HL-60/S4 treated with retinoic acid at 250 ng/mL for 4 days and 3 days (cell line): ENCODE data around the gene AADACL4.
"Not testable (repeated sequence)": the region's sequence is repeated elsewhere in the genome, so short reads cannot be mapped to it uniquely, and the experiment has no call there.

Experiments used
- in situ Hi-C: fragments of 300-500 bp; cut with MboI; formaldehyde crosslinking; loops from 2 replicates; pipeline ENCODE4 v1.7.0; 2022; ENCODE audit warnings: low sequenced_read_pairs

AADACL4 gene

GRCh38 chr1:12706061-12706460 lies 62.2 kb downstream of the AADACL4 start:
- in situ Hi-C loops = no loop called here

GRCh38 chr1:12708396-12709090 lies 64.7 kb downstream of the AADACL4 start:
- in situ Hi-C loops = no loop called here

GRCh38 chr1:12709091-12709491 lies 65.2 kb downstream of the AADACL4 start:
- in situ Hi-C loops = no loop called here

GRCh38 chr1:12709696-12710095 lies 65.8 kb downstream of the AADACL4 start:
- in situ Hi-C loops = no loop called here

GRCh38 chr1:12711536-12711935 lies 67.7 kb downstream of the AADACL4 start:
- in situ Hi-C loops = no loop called here

GRCh38 chr1:12712076-12712475 lies 68.2 kb downstream of the AADACL4 start:
- in situ Hi-C loops = no loop called here

GRCh38 chr1:12712929-12713328 lies 69.0 kb downstream of the AADACL4 start:
- in situ Hi-C loops = no loop called here

GRCh38 chr1:12713651-12714050 lies 69.8 kb downstream of the AADACL4 start:
- in situ Hi-C loops = not testable (repeated sequence)

- in situ Hi-C loops = no loop called here
These were observed 71.0 kb downstream of the AADACL4 start for GRCh38 chr1:12714710-12715475.

- in situ Hi-C loops = no loop called here
These were observed 72.1 kb downstream of the AADACL4 start, which contains the start of gene AADACL3 for GRCh38 chr1:12715896-12716437. Gene AADACL3, plus strand, starts transcription at chr1:12716110. Its CDS starts 67 bp downstream, at chr1:12716177.
